Ovary (tissue), 9 donors: ENCODE results near the gene ARMH3. TPM values are rescaled to one million over a fixed set of nuclear protein-coding genes. Genes with fewer than 3 reads are reported as not detected.

Experiments used
- DNase-seq, 5 donors: peaks; one replicate each; pipeline ENCODE4 v3.0.0-alpha.2; 2019 to 2020
- H3K27ac ChIP-seq, 2 donors: fragments of 200-600 bp; one replicate each; pipeline versions ENCODE4 v1.5.1 to v1.8.0; 2019 to 2022
- H3K27me3 ChIP-seq: fragments of 200-600 bp; one replicate; pipeline ENCODE4 v1.8.0; 2022
- H3K36me3 ChIP-seq: fragments of 200-600 bp; sonication (generic); one replicate; pipeline ENCODE4 v1.5.1; 2019
- H3K4me1 ChIP-seq: one replicate; pipeline ENCODE4 v1.8.1; 2013; ENCODE audit warnings: mild to moderate bottlenecking, moderate library complexity; ENCODE audit not compliant: insufficient read depth
- H3K4me3 ChIP-seq: fragments of 200-600 bp; sonication (generic); one replicate; pipeline ENCODE4 v1.5.1; 2017
- H3K9me3 ChIP-seq, 2 donors: fragments of 200-600 bp in 1 of 2; sonication (generic) in 1 of 2; one replicate each; pipeline versions ENCODE4 v1.5.1 to v1.8.1; 2013 to 2019; ENCODE audit warnings: mild to moderate bottlenecking in 1 of 2, moderate library complexity in 1 of 2
- EP300 ChIP-seq: sonication (generic); formaldehyde crosslinking; IDR thresholded peaks from one replicate; pipeline ENCODE4 v1.6.1; 2017; ENCODE audit warnings: antibody characterized with exemption
- POLR2A ChIP-seq: fragments of 450-650 bp; IDR thresholded peaks from one replicate; pipeline ENCODE4 v1.6.1; 2017; ENCODE audit warnings: antibody characterized with exemption, mild to moderate bottlenecking, moderate library complexity
- WGBS, 3 donors: extraction: QIAGEN DNeasy Blood & Tissue Kit in 1 of 3; methylation state at CpG; one replicate each; pipeline versions ENCODE4 v1.1.5 to v1.1.7; 2013 to 2017; 5-methylcytosine and 5-hydroxymethylcytosine counted together
- intact Hi-C, 4 donors: fragments of 100-400 bp; cut with DNase I; formaldehyde crosslinking; loops; one replicate each; pipeline versions ENCODE4 v1.11.0 to v1.15.1; 2022 to 2023
- polyA plus RNA-seq, 2 donors: library from polyadenylated mRNA; stranded (reverse); fragments of 200-250 nt in 1 of 2; fragments of 350-450 nt in 1 of 2; fragmentation: Illumina TruSeq in 1 of 2; extraction: RNeasy Lipid Tissue Mini Kit (QIAGEN cat#74804) in 1 of 2; gene quantifications; one replicate each; pipeline ENCODE4 v1.2.3, GENCODE V29; 2013 to 2014
- total RNA-seq, 7 donors: library from RNA; depleted of rRNA in 2 of 7; stranded (reverse); fragments of >200 nt in 2 of 7; fragmentation: NEBNext Ultra II Directional in 3 of 7; extraction: Animal tissue kit (Norgen Biotek cat#: 25700) in 3 of 7; gene quantifications; one replicate each; pipeline versions ENCODE4 v1.1.0 to v1.2.4, GENCODE V29; 2016 to 2023
- TF ChIP-seq, protein P1 (sequence below), 3 donors: fragments of 450-650 bp in 2 of 3; fragments of 200-600 bp in 1 of 3; IDR thresholded peaks; one replicate each; pipeline versions ENCODE4 v1.5.1 to v1.8.0; 2016 to 2022; ENCODE audit warnings: antibody characterized with exemption in 3 of 3, mild to moderate bottlenecking in 1 of 3
- donor health status: DM: no; HTN: no; CAD: no; lungs with moderate emphysema.
- donor health status: DM: no; HTN: no; CAD: no.
- donor health status: Bipolar disorder and iron deficiency.
- donor health status: DM: yes; HTN: yes; CAD: no.
- donor health status: DM: no; HTN: no; CAD: no.
- donor health status: DM: yes; HTN: yes; CAD: no.

Gene ARMH3
- total and polyA plus RNA-seq, 9 donors, result 9.1 to 24.2 (median 18.1) TPM

DNA sequence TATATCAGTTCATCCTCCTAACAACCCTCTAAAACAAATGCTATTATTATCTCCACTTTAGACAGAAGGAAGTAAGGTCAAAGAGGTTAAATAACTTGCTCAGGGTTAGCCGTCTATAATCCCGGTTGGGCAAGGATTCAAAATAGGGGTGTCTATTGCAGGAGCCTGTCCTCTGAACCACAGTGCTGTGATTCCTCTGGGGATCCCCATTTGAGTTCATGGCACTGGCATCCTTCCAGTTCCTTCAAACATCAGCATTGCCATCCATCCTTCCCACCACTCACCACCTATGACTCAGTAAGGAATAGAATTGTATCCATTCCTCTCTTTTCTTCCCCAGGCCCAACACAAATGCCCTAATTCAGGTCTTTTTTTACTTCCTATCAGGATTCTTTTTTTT lies 34.8 kb upstream of the ARMH3 start:
- H3K4me1 ChIP-seq, result no peaks in the 10 kb centered on the region
- H3K36me3 ChIP-seq, result no peaks in the 10 kb centered on the region
- WGBS, 3 donors, result 42 to 76% (median 75%) methylated on average over 2 of the region's 2 CpGs
- no peak for DNase-seq
- no peaks in the 10 kb centered on the region for H3K27me3 ChIP-seq
- no peak overlapping the region for H3K27ac ChIP-seq
- TF ChIP-seq EP300 (no peak), POLR2A (no peak)
- TF ChIP-seq, protein P1, sequence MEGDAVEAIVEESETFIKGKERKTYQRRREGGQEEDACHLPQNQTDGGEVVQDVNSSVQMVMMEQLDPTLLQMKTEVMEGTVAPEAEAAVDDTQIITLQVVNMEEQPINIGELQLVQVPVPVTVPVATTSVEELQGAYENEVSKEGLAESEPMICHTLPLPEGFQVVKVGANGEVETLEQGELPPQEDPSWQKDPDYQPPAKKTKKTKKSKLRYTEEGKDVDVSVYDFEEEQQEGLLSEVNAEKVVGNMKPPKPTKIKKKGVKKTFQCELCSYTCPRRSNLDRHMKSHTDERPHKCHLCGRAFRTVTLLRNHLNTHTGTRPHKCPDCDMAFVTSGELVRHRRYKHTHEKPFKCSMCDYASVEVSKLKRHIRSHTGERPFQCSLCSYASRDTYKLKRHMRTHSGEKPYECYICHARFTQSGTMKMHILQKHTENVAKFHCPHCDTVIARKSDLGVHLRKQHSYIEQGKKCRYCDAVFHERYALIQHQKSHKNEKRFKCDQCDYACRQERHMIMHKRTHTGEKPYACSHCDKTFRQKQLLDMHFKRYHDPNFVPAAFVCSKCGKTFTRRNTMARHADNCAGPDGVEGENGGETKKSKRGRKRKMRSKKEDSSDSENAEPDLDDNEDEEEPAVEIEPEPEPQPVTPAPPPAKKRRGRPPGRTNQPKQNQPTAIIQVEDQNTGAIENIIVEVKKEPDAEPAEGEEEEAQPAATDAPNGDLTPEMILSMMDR (IDR thresholded peaks at IDR 0.05), result no peak
- no peak overlapping the region for H3K4me3 ChIP-seq
- intact Hi-C loops, result no loop called here
- no peaks in the 10 kb centered on the region for H3K9me3 ChIP-seq

DNA sequence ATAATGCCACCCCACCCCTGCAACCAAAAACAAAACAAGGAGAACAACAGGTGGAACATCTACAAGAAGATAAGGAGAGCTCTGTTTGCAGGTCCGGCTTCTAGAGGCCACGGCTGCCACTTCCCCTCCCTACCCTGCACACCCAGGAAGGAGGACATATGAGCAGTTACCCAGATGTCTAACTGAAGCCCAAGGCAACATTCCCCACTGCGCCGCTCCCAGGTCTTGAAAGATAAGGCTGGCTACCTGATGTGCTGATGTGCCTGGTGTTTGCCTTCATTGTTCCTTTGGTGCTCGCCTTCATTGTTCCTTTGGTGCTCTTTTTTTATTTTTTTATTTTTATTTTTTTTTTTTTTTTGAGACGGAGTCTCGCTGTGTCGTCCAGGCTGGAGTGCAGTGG lies 30.2 kb upstream of the ARMH3 start:
- Histone ChIP-seq H3K4me3 (no peak overlapping the region), H3K9me3 (no peaks in the 10 kb centered on the region), H3K27me3 (no peaks in the 10 kb centered on the region), H3K27ac (no peak overlapping the region), H3K4me1 (no peaks in the 10 kb centered on the region), H3K36me3 (no peaks in the 10 kb centered on the region)
- WGBS, 3 donors, result 95 to 99% (median 96%) methylated on average over 8 of the region's 8 CpGs
- TF ChIP-seq, protein P1 (IDR thresholded peaks at IDR 0.05), result no peak
- TF ChIP-seq EP300 (no peak), POLR2A (no peak)
- intact Hi-C loops, result no loop called here
- no peak for DNase-seq

GRCh38 chr10:102085336-102085735 lies 29.4 kb upstream of the ARMH3 start:
- no peaks in the 10 kb centered on the region for H3K4me1 ChIP-seq
- no peak for DNase-seq
- H3K36me3 ChIP-seq, result no peaks in the 10 kb centered on the region
- no peaks in the 10 kb centered on the region for H3K27me3 ChIP-seq
- intact Hi-C loops, result no loop called here
- TF ChIP-seq POLR2A, result no peak
- TF ChIP-seq EP300, result no peak
- TF ChIP-seq, protein P1 (IDR thresholded peaks at IDR 0.05), result no peak
- WGBS, 3 donors, result 88 to 93% (median 90%) methylated on average over 3 of the region's 3 CpGs
- H3K27ac ChIP-seq, result no peak overlapping the region
- no peak overlapping the region for H3K4me3 ChIP-seq
- no peaks in the 10 kb centered on the region for H3K9me3 ChIP-seq

- intact Hi-C loops, result no loop called here
- 87 to 92% (median 91%) methylated on average over 3 of the region's 3 CpGs for WGBS, 3 donors
- H3K4me1 ChIP-seq, result no peaks in the 10 kb centered on the region
- DNase-seq, result no peak
- no peaks in the 10 kb centered on the region for H3K36me3 ChIP-seq
- H3K27me3 ChIP-seq, result no peaks in the 10 kb centered on the region
- TF ChIP-seq EP300 (no peak), POLR2A (no peak)
- TF ChIP-seq, protein P1 (IDR thresholded peaks at IDR 0.05), result no peak
- H3K4me3 ChIP-seq, result no peak overlapping the region
- H3K9me3 ChIP-seq, result no peaks in the 10 kb centered on the region
- no peak overlapping the region for H3K27ac ChIP-seq
These were observed 27.6 kb upstream of the ARMH3 start for GRCh38 chr10:102083541-102083940.
